GM19324 (cell line): ENCODE data around the gene OSBPL8.
"Not testable (repeated sequence)": the region's sequence is repeated elsewhere in the genome, so short reads cannot be mapped to it uniquely, and the experiment has no call there.

Source experiments
- ATAC-seq: cut with Tn5 transposase; IDR thresholded peaks from one replicate; pipeline ENCODE4 v1.9.1; 2021; ENCODE audit warnings: mild to moderate bottlenecking, moderate library complexity; ENCODE audit not compliant: unreplicated experiment, low FRiP score

OSBPL8 gene

DNA sequence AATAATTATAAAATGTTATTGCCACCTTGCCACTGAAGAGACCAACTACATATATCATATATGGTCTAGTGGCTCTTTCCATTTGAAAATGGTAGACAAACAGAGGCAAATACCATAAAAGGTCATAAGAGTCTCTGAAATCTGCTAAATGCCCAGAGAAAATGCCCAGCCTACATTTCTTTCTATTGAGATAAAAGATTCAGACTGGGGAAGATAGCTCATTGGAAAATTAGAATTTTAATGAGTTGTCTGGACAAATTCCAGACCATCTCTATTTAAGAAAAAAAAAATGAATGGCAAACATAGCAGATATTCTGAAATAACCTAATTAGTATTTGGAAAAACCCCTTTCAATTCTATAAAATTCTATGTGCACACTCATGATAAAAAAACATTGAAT lies 131.5 kb downstream of the OSBPL8 start:
- no peak for ATAC-seq

DNA sequence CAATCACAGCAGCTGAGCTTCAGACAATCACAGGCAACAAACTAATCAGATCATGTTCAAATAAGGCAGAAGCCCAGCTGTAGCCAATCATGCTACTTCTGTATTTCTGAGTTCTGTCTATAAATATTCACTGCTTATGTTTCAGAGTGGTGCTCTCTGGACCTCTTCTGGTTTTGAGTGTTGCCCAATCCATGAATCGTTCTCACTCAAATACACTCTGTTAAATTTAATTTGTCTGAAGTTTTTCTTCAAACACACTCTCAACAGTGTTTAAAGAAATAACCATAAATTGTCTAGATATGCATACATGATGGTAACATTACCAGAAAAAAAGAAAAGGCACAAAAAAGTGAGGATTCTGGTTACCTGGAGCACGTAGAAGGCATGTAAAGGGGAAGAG lies 133.4 kb downstream of the OSBPL8 start:
- ATAC-seq: no peak

DNA sequence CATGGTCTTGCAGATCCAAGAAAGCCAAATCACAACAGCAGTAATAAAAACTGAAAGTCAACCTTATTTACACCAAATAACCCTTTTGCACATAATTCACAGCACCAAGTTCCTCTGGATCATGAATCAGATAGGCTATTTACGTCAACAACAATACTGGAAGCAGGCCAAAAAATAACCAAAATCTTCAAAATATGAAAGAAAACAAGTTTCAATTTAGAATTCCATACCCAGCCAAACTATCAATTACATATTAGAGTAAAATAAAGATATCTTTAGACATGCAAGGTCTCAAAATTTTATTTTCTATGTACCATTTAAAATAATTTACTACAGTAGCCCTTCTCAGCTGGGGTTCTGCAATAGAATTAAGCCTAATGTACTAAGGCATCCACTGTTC lies 134.6 kb downstream of the OSBPL8 start:
- no peak for ATAC-seq

DNA sequence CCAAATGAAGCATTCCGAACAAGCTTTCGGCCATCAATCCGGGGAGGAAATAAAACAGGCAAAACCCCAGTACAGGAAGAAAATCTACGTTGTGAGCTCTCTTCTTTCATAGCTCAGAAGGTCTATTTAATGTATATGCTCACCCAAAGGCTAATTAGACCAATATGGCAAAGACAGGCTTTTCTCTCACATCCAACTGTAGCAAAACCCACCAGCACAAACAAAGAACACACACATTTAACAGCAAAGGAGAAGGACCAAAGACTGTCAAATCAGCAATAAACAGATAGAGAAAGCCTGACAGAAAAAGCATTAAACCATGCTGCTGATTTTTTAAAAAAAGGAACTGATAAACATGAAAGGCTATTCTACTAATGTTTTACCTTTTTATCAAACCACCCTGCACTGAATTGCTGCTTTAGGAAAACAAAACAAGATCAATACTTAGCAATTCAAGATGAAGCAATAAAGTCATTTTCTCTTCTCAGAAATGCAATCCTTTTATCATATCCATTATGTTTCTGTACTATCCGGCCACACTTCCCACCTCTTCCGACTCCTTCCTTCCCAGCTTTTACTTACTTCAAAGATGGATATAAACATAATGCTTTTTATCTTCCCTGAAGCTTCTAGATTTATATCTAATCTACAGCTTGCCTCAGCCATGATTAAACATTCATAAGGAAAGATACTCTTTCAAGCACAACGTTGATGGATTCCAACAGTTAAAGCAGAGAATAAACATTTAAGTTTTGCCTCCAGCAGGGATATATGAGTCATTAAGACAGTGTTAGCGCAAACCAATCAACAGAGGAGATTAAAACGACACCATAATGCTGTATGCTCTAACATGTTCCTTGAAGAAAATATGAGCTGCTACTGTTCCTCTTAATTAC lies 136.8 kb downstream of the OSBPL8 start:
- no peak for ATAC-seq

DNA sequence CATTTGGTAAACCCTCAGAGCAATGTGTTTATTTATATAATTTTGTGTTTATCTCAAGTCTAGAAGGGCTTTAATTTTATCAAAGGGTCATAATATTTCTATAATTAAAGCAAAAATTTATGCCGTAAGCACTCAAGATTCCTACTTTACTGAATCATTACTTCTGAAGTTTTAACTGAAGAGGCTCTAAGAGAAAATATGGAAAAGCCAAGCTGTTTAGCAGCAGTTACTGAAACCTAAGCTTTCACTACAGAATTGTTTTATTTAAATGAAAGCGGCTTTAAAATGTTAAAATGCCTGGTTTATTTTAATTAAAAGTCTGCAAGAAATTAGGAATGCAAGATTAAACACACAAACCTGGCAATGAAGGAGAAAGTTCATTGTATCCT lies 137.4 kb downstream of the OSBPL8 start:
- no peak for ATAC-seq

DNA sequence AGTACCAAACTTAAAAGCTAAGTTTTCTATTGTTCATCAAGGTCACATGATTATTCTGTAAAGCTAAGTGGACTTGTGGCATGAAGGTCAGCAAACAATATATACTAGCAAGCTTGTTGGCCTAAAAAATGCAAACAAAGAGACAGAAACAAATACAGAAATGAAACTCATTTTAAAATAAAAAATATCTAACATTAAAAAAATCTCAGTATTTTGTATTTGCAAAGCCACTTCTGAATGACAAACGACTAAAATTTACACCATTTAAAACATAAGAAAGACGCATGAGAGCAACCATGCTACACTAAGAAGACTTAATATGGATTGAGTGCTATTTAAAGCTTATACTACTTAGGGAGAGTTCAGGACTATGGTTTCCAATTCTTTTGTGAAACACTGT lies 138.5 kb downstream of the OSBPL8 start:
- ATAC-seq: no peak

DNA sequence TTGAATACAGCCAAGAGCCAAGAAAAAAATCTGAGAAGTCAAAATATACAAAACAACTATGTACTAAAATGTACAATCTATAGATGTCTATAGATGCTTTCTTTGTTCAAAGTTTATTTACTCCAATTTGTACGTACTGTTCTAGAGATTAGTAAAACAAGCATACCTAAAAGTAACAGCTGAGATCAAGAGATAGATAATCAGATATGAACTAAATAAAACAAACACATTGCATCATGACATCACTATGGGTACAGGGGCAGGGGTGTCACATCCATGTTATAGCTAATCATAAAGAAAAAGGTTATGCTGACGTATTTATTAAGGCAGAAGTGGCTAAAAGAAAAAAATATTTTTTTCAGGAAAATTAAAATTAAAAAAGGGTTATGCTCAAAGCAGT lies 139.3 kb downstream of the OSBPL8 start:
- ATAC-seq: no peak

DNA sequence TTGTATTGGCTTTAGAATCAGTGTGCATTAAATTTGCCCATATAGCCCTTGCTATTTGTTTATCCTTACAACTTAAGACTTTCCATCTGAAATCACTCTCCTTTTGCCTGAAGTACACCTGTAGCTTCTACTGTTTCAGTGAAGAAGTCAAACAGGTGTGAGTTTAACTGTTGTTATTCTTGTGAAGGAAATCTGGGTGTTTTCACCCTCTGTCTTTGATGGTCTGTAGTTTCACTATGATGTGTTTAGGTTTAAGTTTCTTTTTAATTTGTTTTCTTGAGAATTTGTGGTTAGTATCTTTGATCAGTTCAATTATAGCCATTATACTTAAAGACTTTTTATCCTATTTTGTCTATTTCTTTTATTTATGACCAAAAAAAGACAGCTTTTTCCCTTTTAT lies 142.5 kb downstream of the OSBPL8 start:
- ATAC-seq: no peak

DNA sequence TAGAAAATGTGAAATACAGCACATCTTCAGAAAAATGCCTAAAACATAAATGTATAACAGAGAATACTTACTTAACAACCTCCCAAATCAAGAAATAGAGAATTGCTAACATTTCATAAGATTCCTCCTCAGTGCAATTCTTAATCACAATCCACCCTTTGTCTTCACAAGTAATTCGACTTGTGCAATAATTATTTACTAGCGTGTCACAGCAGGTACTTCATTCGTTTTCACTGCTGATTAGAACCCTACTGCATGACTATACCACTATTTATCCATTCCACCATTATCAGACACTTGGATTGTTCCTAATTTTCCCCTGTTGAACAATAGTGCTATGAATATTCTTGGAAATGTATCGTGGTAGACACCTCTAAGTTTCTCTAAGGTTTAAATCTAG lies 146.4 kb downstream of the OSBPL8 start:
- ATAC-seq: no peak

DNA sequence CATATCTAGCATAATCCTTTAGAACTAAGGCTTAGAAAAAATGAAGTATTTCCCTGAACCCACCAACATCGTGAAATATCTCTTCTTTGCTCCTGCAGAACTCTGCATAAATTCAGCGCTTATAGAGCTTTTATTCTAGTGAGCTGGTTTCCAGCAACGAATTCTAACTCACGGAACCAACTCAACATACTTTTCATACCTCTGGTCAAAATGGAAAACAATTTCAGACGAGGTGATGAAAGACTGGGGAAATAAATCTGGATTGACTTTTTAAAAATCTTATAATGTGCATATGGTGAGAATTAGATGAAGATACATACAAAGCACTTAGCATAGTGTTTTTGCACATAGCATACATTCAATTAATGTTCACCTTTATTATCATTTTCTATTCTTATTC lies 148.8 kb downstream of the OSBPL8 start:
- no peak for ATAC-seq

DNA sequence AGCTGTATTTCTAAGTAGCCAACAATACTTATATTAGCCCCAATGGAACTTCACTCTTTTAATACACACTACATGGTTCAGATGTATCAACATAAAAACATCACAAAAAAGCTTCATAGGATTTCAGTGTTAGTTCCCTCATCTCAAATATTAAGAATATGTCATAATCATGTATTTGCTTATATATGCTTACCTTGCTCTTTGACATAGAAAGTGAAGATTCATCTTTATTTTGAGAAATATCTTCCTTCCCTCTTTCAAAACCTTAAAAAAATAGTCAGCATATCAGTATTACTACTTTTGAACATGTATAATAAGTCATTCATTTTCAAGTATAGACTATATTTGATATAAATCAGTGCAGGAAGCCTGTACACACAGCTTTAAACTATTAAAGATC lies 149.2 kb downstream of the OSBPL8 start:
- no peak for ATAC-seq

DNA sequence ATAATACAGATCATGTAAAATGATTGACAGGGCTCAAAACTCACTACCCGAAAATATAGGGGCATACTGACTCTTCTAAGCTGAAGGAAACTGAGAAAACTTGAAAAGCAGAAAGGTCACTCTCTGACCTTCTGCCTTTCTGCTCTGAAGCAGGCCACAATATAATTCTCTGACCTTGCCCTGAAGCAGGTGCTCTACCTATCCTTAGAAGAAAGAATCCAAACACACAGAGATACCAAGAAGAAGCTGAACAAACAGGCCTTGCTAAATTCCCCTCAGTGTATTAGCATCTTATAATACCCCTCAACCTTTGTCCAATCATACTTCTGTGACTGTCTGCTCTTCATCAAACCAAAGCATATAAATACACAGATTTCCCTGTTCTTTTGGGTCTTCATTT lies 150.5 kb downstream of the OSBPL8 start:
- ATAC-seq: no peak

DNA sequence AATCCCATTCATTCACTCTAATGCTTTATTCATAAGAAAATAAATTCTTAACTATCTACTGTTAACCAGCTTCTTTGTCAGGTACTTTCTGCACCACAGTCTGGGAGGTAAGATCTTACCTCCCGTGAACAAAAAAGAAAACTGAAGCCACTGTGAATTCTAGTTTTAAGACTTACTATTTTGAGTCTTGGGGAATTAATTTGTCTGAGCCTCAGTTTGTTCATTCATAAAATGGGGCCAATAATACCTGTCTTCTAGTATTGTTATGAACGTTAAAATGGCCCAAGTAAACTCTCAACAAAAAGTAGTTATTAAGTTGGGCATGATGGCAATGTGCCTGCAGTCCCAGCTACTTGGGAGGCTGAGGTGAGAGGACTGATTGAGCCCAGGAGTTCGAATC lies 151.9 kb downstream of the OSBPL8 start:
- no peak for ATAC-seq

DNA sequence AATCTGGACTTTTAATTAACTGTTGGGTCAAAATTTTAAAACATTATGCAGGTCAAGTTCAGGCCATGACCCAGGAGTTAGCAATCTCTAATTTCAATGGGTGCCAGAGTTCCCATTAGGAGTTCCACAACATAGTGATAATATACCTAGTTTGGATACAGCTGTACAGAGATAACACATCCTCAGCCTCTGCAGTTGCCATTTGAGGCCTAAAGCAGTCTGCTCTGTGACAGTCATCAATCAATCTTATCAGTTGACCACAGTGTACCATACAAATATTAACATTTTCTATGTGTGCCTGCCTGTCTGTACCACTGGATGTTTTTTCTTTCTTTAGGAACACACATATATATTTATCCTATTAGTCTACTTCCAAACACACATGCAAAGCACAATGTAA lies 157.3 kb downstream of the OSBPL8 start:
- no peak for ATAC-seq

DNA sequence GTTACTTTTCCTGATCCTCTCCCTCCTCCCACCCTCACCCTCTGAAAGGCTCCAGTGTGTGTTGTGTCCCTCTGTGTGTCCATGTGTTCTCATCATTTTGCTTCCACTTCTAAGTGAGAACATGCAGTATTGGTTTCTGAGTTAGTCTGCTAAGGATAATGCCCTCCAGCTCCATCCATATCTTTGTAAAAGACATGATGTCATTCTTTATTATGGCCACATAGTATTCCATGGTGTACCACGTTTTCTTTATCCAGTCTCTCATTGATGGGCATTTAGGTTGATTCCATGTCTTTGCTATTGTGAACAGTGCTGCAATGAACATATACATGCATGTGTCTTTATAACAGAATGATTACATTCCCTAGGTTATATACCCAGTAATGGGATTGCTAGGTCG lies 159.4 kb downstream of the OSBPL8 start:
- no peak for ATAC-seq

DNA sequence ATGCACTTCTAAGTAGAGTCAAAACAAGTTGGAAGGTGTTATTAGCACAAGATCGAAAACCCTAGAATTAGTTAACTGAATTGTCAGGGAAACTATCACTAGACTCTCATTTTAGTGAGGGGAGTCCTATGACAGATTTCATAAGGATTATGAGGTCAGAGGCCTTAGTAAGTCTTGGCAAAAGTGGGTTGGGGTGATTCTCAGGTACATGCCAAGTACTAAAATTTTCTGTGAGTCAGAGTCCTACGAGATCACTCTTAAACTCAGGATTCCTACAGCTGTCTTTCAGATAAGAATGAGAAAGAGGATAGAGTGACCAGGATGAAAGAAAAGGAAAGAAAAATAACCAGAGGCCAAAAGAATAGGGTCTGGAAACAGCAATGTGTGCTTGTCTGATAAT lies 160.5 kb downstream of the OSBPL8 start:
- no peak for ATAC-seq

DNA sequence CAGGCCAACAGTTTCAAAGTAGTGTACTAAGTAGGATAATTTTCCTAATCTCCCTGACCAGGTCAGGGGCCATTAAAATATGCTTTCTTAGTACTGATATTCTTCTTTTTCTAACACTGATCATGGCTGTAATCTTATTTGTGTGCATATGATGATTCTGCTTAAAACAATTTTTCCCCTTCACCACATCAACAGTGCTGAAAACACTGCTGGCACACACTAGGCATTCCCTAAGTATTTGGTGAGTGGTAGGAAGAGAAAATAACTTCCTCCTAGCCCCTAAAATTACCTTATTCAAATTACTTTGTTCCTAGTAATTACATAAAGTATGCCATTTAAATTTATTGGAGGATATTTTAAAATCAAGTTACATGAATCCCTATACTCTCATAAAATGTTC lies 161.5 kb downstream of the OSBPL8 start:
- ATAC-seq: no peak

DNA sequence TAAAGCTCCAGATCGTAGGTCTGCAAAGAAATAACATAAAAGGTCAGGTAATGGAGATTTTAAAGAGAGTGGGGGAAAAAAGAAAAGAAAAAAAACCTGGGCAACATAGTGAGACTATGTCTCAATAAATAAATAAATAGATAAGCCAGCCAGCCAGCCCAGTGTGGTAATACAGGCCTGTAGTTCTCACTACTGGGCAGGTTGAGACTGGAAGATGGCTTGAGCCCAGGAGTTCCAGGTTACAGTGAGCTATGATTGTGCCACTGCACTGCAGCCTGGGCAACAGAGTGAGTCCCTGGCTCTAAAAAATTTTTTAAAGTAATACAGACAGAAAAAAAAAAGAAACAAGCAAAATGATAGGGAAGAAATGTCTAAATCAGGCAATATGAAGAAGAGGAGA lies 168.1 kb downstream of the OSBPL8 start:
- no peak for ATAC-seq

DNA sequence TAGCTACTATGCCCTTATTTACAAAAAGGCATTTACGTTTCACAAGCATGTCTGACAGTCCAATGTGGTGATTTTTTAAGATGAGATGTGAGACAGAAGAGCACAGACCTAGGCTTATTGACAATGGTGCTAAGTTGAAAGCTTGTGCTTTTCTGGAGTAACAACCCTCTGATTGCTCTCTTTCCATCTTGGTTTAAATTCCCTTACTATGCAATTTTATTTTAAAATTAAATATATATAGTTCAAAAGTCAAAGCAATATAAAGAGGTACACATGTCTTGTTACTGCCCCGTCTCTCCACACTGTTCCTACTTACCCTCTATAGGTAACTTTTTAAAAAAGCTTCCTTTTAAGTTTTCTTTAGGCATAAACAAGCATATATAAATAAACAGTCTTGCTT lies 172.0 kb downstream of the OSBPL8 start:
- no peak for ATAC-seq

DNA sequence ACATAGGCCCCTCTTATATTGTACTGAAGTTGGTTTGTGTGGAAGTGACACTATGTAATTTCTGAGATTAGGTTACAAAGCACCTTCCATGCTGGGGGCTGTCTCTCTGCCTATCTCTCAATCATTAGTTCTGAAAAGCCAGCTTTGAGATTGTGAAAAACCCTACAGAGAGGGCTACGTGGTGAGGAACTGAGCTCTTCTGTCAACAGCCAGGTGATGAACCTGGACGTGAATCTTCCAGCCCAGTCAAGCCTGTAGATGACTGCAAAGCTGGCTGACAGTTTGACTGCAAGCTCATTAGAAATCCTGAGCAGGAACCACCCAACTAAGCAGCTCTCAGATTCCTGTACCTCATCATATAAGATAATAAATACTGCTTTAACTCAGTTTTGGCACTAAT lies 175.0 kb downstream of the OSBPL8 start:
- no peak for ATAC-seq

DNA sequence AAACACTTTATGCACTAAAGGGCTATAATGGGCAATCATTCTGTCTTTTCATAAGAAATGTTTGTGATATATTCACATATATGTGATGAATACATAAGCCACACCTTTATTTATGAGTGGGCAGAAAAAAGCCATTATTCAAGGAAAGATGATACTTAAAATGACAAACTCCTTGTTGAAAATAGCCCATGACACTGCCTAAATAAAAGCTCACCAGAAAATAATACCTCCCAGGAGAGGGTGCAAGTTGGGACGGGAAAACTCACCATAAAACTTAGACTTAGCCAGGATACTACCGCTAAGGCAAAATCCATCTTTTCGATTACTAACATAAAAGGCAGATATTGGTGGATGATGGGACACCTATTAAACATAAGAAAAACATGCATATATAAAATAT lies 175.6 kb downstream of the OSBPL8 start:
- ATAC-seq: no peak

DNA sequence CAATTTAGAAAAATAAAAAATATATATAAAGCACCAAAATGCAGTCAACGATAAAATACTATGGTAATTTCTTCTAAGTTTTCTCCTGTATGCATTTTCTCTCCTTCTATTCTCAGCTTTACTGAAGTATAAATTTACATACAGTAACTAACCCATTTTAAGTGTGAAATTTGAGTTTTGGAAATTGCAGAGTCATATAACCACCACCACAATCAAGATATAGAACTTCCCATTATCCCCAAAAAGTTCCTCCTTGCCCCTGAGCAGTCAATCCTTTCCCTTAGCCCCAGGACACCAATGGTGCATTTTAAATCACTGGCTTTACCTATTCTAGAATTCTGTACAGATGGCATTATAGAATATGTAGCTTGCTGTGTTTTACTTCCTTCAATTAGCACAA lies 180.3 kb downstream of the OSBPL8 start:
- no peak for ATAC-seq

DNA sequence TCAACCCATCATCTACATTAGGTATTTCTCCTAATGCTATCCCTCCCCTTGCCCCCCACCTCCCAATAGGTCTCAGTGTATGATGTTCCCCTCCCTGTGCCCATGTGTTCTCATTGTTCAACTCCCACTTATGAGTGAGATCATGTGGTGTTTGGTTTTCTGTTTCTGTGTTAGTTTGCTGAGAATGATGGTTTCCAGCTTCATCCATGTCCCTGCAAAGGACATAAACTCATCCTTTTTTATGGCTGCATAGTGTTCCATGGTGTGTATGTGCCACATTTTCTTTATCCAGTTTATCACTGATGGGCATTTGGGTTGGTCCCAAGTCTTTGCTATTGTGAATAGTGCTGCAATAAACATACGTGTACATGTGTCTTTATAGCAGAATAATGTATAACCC lies 182.7 kb downstream of the OSBPL8 start:
- ATAC-seq: not testable (repeated sequence)
